ENCODE measurements around the gene PARD3. TPM values are rescaled to one million over a fixed set of nuclear protein-coding genes. Genes with fewer than 3 reads are reported as not detected.

The PARD3 gene
- total and polyA plus RNA-seq, 10 of the 15 experiments (the other 5 are each of a cell fraction or from before 2014, with no cell fraction given): 2.6 to 43.1 (median 13.9) TPM

DNA sequence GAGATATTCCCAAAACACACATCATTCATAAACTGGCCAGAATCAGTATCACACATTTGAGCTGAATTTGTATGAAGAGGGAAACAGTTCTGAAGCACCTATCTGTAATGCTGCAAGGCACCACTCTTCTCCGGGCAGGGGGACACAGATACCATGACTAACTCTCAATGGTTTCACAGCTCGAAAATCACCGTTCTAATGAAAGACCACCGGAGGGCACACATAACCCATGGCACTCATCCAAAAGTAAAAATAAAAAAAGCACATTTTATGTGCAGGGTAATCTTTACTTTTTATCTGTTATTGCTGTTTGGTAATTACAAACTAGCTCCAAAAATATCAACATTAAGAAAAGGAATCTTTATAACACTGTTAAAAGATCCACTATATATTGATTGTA lies 137.5 kb downstream of the PARD3 start:
- Histone ChIP-seq H3K4me1 (ENCODE audit: control insufficient read depth, insufficient read depth, low read length) (no peaks in the 10 kb centered on the region), H3K4me3 (no peak overlapping the region), H4K20me1 (ENCODE audit: control insufficient read depth, insufficient read depth) (no peaks in the 10 kb centered on the region), H3K27ac (ENCODE audit: control insufficient read depth, insufficient read depth) (no peak overlapping the region), H3K36me3 (ENCODE audit: control insufficient read depth in 2 of 2, insufficient read depth in 2 of 2, low read length in 1 of 2) (no peaks in the 10 kb centered on the region), H3K9ac (ENCODE audit: control insufficient read depth, insufficient read depth, low read length) (no peak overlapping the region), H3K27me3 (replicated peaks in 1 of 2; ENCODE audit: control insufficient read depth in 2 of 2, insufficient read depth in 2 of 2, low read length in 1 of 2) (no peaks in the 10 kb centered on the region), H3K79me2 (ENCODE audit: control insufficient read depth, insufficient read depth, low read length) (no peaks in the 10 kb centered on the region), H2AFZ (ENCODE audit: control insufficient read depth, low read depth, low read length) (no peak overlapping the region), H3K4me2 (ENCODE audit: control insufficient read depth, insufficient read depth) (no peak overlapping the region), H3K9me3 (replicated peaks; ENCODE audit: control insufficient read depth, insufficient read depth, low read length) (no peaks in the 10 kb centered on the region)
- POLR2A ChIA-PET: interaction anchor here (0.5 kb wide), 1 partner anchor 79 kb away, joined by 4 read pairs; no protein-coding TSS in a partner anchor
- BruUV-seq (replicated peaks): no TSS peak
- no peak for FAIRE-seq
- SMC1A ChIA-PET (ENCODE audit: uncharacterized antibody, unreplicated experiment): interaction anchor here (0.9 to 1.1 kb wide), 4 partner anchors 14 to 308 kb away, joined by 3 to 5 read pairs (median 4); no protein-coding TSS in a partner anchor
- DNase-seq (ENCODE audit: low read depth, low spot score): no peak
- RAD21 ChIA-PET (ENCODE audit: unreplicated experiment): interaction anchor here (0.7 to 1.7 kb wide), 3 partner anchors 45 to 63 kb away, joined by 3 to 4 read pairs (median 3); no protein-coding TSS in a partner anchor
- CTCF ChIA-PET: interaction anchor here (0.9 to 1.4 kb wide), 4 partner anchors 10 to 261 kb away, joined by 3 to 6 read pairs (median 4); no protein-coding TSS in a partner anchor
- intact Hi-C loops (cut with micrococcal nuclease; ENCODE audit: unreplicated experiment): no loop called here
- no peak for TF ChIP-seq POLR2A (IDR thresholded peaks at IDR 0.05; ENCODE audit: low read depth, low read length)
- TF ChIP-seq, protein P1, sequence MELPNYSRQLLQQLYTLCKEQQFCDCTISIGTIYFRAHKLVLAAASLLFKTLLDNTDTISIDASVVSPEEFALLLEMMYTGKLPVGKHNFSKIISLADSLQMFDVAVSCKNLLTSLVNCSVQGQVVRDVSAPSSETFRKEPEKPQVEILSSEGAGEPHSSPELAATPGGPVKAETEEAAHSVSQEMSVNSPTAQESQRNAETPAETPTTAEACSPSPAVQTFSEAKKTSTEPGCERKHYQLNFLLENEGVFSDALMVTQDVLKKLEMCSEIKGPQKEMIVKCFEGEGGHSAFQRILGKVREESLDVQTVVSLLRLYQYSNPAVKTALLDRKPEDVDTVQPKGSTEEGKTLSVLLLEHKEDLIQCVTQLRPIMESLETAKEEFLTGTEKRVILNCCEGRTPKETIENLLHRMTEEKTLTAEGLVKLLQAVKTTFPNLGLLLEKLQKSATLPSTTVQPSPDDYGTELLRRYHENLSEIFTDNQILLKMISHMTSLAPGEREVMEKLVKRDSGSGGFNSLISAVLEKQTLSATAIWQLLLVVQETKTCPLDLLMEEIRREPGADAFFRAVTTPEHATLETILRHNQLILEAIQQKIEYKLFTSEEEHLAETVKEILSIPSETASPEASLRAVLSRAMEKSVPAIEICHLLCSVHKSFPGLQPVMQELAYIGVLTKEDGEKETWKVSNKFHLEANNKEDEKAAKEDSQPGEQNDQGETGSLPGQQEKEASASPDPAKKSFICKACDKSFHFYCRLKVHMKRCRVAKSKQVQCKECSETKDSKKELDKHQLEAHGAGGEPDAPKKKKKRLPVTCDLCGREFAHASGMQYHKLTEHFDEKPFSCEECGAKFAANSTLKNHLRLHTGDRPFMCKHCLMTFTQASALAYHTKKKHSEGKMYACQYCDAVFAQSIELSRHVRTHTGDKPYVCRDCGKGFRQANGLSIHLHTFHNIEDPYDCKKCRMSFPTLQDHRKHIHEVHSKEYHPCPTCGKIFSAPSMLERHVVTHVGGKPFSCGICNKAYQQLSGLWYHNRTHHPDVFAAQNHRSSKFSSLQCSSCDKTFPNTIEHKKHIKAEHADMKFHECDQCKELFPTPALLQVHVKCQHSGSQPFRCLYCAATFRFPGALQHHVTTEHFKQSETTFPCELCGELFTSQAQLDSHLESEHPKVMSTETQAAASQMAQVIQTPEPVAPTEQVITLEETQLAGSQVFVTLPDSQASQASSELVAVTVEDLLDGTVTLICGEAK (IDR thresholded peaks at IDR 0.05; ENCODE audit: borderline replicate concordance): no peak
- TF ChIP-seq, protein P2, sequence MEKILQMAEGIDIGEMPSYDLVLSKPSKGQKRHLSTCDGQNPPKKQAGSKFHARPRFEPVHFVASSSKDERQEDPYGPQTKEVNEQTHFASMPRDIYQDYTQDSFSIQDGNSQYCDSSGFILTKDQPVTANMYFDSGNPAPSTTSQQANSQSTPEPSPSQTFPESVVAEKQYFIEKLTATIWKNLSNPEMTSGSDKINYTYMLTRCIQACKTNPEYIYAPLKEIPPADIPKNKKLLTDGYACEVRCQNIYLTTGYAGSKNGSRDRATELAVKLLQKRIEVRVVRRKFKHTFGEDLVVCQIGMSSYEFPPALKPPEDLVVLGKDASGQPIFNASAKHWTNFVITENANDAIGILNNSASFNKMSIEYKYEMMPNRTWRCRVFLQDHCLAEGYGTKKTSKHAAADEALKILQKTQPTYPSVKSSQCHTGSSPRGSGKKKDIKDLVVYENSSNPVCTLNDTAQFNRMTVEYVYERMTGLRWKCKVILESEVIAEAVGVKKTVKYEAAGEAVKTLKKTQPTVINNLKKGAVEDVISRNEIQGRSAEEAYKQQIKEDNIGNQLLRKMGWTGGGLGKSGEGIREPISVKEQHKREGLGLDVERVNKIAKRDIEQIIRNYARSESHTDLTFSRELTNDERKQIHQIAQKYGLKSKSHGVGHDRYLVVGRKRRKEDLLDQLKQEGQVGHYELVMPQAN (conservative IDR thresholded peaks at IDR 0.05): no peak
- no peak for TF ChIP-seq SRF (IDR thresholded peaks at IDR 0.05; ENCODE audit: low read depth in 2 of 2, low read length in 2 of 2)
- TF ChIP-seq TARDBP (IDR thresholded peaks at IDR 0.05; ENCODE audit: borderline replicate concordance): no peak
- TF ChIP-seq, protein P3, sequence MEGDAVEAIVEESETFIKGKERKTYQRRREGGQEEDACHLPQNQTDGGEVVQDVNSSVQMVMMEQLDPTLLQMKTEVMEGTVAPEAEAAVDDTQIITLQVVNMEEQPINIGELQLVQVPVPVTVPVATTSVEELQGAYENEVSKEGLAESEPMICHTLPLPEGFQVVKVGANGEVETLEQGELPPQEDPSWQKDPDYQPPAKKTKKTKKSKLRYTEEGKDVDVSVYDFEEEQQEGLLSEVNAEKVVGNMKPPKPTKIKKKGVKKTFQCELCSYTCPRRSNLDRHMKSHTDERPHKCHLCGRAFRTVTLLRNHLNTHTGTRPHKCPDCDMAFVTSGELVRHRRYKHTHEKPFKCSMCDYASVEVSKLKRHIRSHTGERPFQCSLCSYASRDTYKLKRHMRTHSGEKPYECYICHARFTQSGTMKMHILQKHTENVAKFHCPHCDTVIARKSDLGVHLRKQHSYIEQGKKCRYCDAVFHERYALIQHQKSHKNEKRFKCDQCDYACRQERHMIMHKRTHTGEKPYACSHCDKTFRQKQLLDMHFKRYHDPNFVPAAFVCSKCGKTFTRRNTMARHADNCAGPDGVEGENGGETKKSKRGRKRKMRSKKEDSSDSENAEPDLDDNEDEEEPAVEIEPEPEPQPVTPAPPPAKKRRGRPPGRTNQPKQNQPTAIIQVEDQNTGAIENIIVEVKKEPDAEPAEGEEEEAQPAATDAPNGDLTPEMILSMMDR (IDR thresholded peaks at IDR 0.05 in 2 of 3, conservative IDR thresholded peaks at IDR 0.05 in 1 of 3; ENCODE audit: control insufficient read depth in 2 of 3, extremely low read depth in 1 of 3, insufficient read depth in 1 of 3, low read depth in 3 of 3, low read length in 3 of 3): 0 out of 6 replicates have a peak, but pooled peaks of 1 of the 3 experiments have one; percentile 4
- in situ Hi-C loops (cut with MboI): no loop called here
- 49% methylated on average over 4 of the region's 4 CpGs for WGBS (ENCODE audit: insufficient coverage, insufficient replicate concordance, low lambda C conversion rate, missing lambda C conversion rate)
- ATAC-seq: no peak

Data from GM12878 (cell line).